Measurements from ENCODE around the gene UQCC2.

Gene UQCC2

DNA sequence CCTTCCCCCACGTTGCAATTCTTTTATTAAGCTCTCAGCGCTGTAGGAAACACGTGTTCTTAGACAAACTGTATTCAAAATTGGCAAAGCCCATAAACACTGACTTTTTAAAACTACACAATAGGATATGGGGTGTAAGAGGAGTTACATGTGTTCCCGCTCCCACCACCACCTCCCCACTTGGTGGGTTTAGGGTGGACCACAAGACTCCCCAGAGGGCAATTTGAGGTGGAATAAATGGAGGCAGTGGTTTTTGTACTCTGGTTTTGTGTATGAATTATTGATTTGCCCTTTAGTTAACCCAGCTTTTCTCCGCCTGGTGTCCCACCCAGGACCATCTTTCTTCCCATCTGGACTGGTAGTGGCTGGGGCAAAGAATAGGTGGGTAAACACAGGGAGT lies 3.7 kb downstream of the UQCC2 start:
- DNase-seq (ENCODE audit: low read depth, low spot score), result no peak

DNA sequence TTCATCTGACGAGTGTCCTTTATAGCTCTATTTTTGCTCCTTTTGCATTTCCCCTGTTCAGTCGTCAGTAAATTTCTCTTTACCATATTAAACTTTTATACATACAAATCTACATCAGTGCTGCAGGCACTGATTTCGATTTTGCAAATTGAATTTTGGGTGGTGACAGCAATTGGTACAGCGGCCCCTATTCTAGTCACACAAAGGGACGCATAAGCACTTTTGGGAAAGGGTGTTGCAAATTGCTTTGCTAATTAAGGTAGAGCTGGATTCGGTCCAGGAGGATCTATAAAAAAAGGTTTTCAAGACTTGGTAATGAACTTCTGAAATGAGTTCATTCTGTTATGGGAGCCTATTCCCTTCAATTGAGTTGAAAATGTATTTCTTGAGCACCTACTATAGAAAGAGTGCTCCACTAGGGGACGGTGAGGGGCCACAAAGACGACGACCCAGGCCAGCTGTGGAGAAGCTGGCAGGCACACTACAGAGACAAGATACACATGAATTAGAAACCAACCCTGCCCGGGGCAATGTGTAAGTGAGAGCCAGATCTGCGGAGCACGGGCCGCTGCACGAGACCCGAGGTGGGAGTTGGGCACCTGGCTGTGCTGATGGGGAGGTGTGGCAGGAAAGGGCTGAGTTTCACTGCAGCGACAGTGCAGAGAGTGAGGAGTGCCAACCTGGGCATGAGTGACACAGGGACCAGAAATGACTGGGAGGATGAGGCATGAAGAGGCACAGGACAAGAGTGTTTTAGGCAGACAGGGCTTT lies 5.4 kb downstream of the UQCC2 start:
- DNase-seq (ENCODE audit: low read depth, low spot score), result no peak

GRCh38 chr6:33705268-33705885 lies 6.1 kb downstream of the UQCC2 start:
- no peak for DNase-seq (ENCODE audit: low read depth, low spot score)

DNA sequence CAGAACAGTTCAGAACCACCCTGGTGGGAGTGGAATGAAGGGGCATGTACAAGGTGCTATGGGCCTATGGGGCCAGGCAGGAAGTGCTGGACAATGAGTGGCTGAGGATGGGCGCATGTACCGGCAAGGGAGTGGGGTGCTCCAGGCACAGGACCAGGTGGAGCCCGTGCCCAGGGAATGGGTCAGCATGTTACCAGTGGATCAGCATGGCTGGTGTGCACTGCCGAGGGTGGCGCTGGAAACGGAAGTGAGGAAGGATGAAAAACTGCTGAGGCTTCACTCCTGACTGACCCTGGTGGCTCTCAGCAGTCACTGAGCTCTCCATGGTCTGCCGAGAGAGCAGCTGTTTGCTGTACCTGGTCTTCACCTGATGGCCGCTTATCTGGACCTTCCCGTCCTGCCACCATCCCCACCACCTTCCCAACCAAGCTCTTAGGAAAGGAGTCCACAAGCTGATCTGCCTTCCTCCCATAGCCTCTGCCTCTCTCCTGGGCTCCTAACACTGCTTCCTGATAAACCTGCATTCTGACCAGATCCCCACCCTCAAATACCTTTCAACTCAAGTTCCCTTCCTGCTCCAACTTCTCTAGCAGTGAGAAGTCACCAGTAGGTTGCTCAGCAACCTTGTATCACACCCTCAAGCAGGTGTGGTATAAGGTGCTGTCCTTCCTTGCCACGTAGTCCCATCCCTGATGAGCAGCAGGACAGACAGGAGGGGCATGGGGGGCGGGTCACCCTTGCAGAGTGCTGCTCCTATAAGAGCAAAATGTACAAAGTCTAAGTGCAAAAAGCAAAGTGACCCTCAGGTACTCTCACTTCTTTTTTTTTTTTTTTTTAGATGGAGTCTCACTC lies 7.1 kb downstream of the UQCC2 start:
- DNase-seq (ENCODE audit: low read depth, low spot score), result no peak

DNA sequence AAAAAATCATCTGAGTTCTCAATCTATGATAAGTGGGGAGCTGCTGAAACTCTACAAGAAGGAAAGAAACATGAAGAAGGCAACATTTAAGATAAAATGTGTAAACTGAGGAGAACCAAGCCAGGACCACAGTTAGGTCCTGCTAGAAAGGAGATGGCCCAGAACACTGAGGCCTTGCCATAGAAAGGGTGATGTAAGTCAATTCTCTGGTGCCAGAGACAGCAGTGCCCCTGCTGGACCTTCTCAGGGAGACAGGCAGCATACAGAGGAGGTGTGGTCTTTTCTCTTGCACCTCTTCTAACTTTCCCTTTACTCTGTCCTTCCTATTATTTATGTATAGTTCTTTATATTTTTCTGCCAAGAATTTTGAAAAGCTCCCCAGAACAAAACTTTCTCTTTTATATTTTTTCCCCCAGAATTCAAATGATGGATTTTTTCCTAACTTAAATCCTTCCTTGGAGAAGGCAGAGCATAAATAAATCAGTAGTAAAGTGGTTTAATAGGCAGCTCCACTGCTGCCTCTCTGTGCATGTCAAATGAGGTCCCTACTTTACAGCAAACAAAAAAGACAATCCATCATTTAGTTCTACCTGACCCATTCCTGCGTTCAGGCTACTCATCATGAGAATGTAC lies 9.0 kb downstream of the UQCC2 start:
- DNase-seq (ENCODE audit: low read depth, low spot score), result no peak

DNA sequence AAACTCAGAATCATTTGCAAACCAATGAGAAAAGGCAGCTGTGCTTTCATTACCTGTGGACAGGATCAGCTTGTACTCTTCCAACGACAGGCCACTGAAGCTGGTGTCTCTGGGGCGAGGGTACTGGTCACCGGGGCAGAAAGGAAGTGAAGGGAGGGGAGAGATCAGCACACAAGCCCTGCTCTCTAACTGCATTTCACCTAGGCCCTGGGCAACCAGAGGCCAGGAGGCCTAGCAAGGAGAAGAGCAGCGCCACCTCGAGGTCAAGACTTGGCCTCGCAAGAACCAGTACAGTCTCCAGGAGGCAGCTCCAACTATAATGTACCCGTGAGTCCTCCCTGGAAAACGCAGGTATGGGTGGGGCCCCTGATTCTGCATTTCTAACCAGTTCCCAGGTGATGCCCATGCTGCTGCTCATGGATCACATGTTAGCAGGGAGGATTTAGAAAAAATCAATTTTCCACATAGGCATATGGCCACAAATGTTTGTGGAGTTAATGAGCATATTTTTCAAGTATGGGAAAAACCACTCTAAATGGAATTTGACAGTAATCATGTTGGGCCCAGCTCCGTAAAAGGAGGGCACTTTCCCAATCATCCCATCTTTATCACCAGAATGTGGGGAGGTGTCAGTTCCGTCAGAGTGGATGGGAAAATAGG lies 11.0 kb downstream of the UQCC2 start:
- peak; percentile 48 for DNase-seq (ENCODE audit: low read depth, low spot score)

DNA sequence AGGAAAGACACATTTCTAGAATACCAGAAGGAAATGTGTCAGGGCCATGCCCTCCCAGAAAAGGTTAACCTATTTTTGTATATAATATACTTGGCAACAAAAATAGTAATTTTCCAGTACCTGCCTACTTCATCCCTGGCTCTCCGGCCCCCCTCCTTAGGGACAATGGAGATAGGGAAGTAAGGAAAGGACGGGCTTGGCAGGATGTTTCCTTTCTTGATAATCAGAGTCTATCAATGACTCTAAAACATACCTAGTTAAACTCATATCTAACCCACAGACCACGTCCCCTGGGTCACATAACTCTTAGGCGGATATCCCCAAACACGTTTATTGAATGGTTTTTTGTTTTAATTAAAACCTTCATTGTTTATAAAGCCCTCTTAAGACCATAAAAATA lies 11.8 kb downstream of the UQCC2 start:
- no peak for DNase-seq (ENCODE audit: low read depth, low spot score)

- DNase-seq (ENCODE audit: low read depth, low spot score), result no peak
Measured at GRCh38 chr6:33699131-33699530, 12.4 kb downstream of the UQCC2 start.

DNA sequence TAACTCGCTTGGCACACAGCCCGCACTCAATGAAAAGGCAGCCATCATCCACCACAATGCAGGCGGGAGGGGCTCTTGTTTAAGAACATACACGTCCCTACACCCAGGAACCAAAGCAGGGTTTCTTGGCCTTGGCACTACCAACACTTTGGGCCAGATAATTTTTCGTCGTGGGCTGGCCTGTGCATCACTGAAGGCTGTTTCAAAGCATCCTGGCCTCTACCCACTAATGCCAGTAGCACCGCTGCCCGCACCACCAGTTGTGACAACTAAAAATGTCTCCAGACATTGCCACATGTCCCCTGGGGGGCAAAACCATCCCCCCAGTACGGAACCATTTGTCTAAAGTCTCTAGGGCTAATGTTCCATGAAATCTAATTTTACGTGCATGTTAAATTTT lies 13.0 kb downstream of the UQCC2 start:
- no peak for DNase-seq (ENCODE audit: low read depth, low spot score)

DNA sequence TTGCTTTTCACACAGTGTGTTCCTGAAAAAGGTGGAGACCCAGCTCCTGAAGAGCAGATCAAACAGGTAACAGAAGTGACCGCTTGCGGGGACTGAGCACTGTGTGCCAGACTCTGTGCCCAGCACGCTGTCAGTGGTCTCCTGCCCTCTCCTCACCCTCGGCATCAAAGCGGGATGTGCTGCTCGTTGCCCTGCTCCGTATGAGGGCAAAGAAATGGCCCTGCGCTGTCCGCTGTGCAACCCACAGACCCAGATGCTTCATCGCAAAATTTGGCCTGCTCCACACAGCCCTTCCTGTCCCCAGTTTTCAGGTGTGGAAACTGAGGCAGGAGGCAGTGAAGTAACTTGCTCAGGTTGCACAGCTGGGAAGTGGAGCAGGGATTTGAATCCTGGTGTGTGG lies 13.7 kb downstream of the UQCC2 start:
- no peak for DNase-seq (ENCODE audit: low read depth, low spot score)

DNA sequence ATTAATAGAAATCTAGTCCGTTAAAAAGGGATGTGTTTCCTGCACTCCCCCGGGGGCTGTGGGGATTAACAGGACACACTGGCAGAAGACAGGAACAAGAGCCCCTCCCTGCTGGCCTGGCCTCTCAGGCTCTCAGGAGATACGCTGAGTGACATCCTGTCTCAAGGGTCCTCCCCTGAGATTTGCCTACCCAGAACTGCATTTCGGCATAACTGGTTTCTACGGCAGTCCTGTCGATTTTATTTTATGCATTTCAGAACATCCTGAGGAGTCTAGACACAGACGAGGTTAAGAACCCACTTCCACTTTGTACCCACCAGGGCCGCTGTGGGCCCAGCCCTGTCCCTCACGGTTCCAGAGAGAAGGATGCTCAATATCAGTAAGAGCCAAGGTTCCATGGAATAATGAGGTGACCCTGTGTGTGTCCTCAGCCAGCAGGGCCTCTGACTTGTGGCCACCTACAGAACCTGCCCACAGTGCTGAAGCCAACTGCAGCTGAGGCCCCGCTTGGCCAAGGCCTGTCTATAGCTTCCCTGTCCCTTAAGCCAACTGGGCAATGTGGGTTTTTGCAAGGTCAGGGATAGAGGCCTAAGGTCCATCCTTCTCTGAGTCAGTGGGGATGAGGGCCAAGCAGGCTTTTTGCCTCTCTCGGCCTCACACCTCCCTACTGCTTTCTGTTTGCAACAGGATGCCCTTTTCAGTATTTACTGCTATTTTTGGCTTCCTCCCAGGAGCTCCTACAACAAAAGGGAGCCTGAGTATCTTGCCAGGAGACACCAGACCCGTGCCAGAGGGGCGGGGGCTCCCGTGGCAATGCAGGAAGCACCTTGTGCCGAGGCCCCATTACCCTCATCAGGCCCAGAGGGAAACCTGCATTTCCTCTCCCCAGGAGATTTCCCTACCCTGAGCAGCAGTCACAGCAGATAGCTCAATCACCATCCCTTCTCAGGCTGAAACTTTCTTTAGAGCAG lies 14.7 kb downstream of the UQCC2 start:
- DNase-seq (ENCODE audit: low read depth, low spot score), result no peak

DNA sequence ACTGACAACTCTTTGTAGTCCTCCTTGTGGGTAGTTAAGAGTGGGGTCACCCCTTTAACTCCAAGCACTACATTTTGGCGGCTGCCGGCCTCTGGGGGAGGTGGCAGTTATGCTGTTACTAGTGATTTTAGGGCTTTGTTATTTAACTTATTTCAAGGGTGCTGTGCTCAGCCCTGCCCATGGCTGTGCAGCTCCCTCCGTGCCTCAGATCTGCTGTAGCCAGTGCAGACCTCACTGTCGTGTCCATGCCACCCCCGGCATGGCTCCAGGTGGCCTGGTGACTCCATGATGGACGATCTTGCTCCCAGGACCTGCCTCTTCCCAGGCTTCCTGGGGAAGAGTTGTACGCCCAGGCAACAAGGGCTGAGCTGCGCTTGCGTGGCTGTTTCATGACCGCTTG lies 15.4 kb downstream of the UQCC2 start:
- DNase-seq (ENCODE audit: low read depth, low spot score), result no peak

- DNase-seq (ENCODE audit: low read depth, low spot score), result no peak
Measured at GRCh38 chr6:33695451-33695887, 16.0 kb downstream of the UQCC2 start.

GRCh38 chr6:33694977-33695376 lies 16.5 kb downstream of the UQCC2 start:
- DNase-seq (ENCODE audit: low read depth, low spot score), result no peak

GRCh38 chr6:33694401-33694931 lies 17.0 kb downstream of the UQCC2 start:
- peak; percentile 31 for DNase-seq (ENCODE audit: low read depth, low spot score)

DNA sequence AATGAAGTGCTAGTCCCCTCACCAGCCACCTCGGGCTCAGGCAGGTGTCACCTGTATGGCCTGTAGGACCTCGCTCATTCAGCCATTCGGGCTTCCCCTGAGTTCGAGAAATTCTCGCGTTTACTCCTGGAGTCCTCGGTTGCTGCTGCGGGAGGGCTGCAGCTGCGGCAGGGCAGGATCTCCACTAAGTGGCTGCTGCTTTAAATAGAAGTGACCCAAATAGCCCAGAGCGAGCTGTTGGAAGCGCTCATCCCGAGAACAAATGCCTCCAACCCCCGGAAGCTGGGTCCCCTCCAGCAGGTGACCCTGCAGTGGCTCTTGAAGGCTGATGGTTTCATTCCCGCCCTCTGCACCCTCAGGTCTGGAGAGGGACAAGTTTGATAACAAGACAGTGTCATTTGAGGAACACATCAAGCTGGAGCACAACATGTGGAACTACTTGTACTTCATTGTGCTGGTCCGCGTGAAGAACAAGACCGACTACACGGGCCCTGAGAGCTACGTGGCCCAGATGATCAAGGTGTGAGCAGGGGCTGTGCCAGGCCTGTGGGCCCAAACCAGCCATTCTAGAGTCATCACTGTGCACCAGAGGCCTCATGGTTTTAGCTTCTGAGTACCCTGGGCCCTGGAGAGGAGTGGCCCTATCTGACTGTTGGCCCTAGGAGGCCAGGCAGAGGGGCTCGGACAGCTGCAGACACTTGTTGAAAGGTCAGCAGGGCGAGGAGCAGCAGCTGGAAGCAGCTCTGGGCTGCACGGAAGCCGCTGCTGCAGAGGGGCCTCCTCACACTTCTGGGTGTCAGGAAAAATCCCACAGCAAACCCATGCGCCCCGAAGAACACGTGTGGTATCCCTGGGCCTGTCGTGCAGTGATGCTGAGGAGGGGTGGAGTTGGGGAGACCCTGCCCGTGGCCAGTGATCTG lies 18.1 kb downstream of the UQCC2 start:
- no peak for DNase-seq (ENCODE audit: low read depth, low spot score)

- no peak for DNase-seq (ENCODE audit: low read depth, low spot score)
Measured at GRCh38 chr6:33692760-33693158, 18.7 kb downstream of the UQCC2 start.

DNA sequence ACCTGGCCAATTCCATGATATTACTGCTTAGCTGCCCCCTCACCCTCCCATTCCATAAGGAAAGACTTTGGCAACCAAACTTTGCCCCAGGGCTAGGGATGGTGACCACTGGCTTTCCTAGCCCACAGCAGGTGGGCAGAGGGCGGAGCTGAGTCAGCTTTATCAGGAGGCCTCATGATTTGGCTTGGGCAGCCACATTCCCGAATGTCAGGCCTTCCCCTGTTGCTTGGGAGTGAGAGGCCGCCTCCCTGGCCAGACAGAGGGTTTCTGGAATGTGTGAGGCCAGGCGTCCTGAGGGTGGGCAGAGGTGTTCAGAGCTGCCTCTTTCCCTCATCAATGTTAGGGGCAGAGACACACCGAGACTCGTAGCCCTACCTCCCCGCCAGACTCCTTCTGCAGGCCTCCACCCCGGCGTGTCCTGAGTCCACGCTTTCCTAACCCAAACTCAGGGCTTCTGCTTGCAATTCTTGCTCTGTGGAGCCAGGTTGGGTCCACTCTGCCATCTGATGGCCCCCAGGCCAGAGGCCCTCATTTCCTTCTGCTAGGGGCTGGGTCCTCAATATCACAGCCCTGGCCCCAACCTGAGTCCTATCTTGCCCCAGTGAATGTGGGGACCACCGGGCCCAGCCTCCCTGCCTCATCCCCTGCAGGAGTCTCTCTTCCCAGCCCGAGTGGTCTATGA lies 19.3 kb downstream of the UQCC2 start:
- DNase-seq (ENCODE audit: low read depth, low spot score), result no peak
